Measurements from ENCODE around the gene CDC40.
"Not testable (repeated sequence)": the region's sequence is repeated elsewhere in the genome, so short reads cannot be mapped to it uniquely, and the experiment has no call there.

Gene CDC40

GRCh38 chr6:110271732-110272022 is 91.5 kb downstream of the CDC40 start:
- DNase-seq (ENCODE audit: low spot score): no peak

DNA sequence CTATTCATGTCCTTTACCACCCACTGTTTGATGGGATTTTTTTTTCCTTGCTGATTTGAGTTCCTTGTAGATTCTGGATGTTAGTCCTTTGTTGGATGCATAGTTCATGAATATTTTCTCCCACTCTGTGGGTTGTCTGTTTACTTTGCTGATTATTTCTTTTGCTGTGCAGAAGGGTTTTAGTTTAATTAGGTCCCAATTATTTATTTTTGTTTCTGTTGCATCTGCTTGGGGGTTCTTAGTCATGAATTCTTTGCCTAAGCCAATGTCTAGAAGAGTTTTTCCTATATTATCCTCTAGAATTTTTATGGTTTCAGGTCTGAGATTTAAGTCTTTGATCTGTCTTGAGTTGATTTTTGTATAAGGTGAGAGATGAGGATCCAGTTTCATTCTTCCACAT is 92.6 kb downstream of the CDC40 start:
- not testable (repeated sequence) for DNase-seq (ENCODE audit: low spot score)

DNA sequence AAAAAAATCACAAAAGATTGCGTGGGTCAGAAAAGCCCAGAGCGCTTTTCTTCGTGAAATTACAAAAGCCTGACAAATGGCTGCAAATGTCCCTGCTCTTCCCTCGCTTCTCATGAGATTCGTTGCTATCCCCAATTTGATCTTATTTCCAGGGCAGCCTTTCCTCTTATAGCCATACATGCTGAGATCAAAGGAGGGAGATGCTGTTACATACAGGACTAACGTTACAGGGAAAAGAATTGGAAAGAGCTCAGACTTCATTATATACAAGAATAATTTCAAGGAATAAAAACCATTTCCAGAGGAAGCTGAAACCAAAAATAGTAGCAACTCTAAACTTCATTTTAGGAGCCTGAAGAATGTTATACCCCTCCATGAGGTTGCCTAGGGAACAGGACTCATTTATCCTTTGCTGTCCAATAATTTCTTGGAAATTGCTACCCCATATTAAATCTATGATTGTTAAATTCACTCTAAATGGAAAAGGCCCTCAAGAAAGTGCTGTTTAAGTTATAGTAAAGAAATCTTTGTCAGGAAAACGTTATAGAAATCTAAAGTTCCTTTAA is 97.0 kb downstream of the CDC40 start:
- no peak for DNase-seq (ENCODE audit: low spot score)
